DMS153 (cell line): ENCODE data around the gene IGFL1.
"Not testable (repeated sequence)": the region's sequence is repeated elsewhere in the genome, so short reads cannot be mapped to it uniquely, and the experiment has no call there.

Source experiments
- DNase-seq: peaks from one replicate; lab custom pipeline; 2025; lab: John Stamatoyannopoulos, UW

The IGFL1 gene

GRCh38 chr19:46271481-46272197 is 42.1 kb downstream of the IGFL1 start:
- DNase-seq = no peak

- not testable (repeated sequence) for DNase-seq
Observed at GRCh38 chr19:46273931-46274330, 44.4 kb downstream of the IGFL1 start.

- DNase-seq = no peak
Observed at GRCh38 chr19:46279177-46279576, 49.6 kb downstream of the IGFL1 start.
